Nephron progenitor cell (in vitro differentiated cells): Measurements from ENCODE around the gene HNRNPCL4.
"Not testable (repeated sequence)": the region's sequence is repeated elsewhere in the genome, so short reads cannot be mapped to it uniquely, and the experiment has no call there.

Experiments used
- DNase-seq: peaks from one replicate; pipeline ENCODE4 v3.0.0; 2021
- H3K27ac Mint-ChIP-seq: 2 replicates; pipeline ENCODE4 v1.8.0; 2021; ENCODE audit warnings: mild to moderate bottlenecking, moderate library complexity, mixed read lengths
- H3K27me3 Mint-ChIP-seq: 2 replicates; pipeline ENCODE4 v1.8.0; 2021; ENCODE audit warnings: mild to moderate bottlenecking, low read depth, mixed read lengths; ENCODE audit not compliant: poor library complexity
- H3K36me3 Mint-ChIP-seq: 2 replicates; pipeline ENCODE4 v1.8.0; 2021; ENCODE audit warnings: low read depth, mixed read lengths
- H3K4me1 Mint-ChIP-seq: 2 replicates; pipeline ENCODE4 v1.8.0; 2021; ENCODE audit warnings: mixed read lengths
- H3K4me3 Mint-ChIP-seq: 2 replicates; pipeline ENCODE4 v1.8.0; 2021; ENCODE audit warnings: mild to moderate bottlenecking, moderate library complexity, mixed read lengths
- H3K9me3 Mint-ChIP-seq: 2 replicates; pipeline ENCODE4 v1.8.0; 2021; ENCODE audit warnings: mild to moderate bottlenecking, moderate library complexity, mixed read lengths

HNRNPCL4 gene

GRCh38 chr1:13165531-13165930, at the start of gene HNRNPCL4:
HNRNPCL4 (minus strand) TSS chr1:13165631; CDS start chr1:13165467, 164 bp downstream.
- not testable (repeated sequence) for H3K4me1 Mint-ChIP-seq, DNase-seq, H3K36me3 Mint-ChIP-seq, H3K27ac Mint-ChIP-seq, H3K27me3 Mint-ChIP-seq, H3K4me3 Mint-ChIP-seq, H3K9me3 Mint-ChIP-seq

- H3K4me3 Mint-ChIP-seq, H3K36me3 Mint-ChIP-seq, DNase-seq, H3K4me1 Mint-ChIP-seq, H3K27ac Mint-ChIP-seq, H3K27me3 Mint-ChIP-seq, H3K9me3 Mint-ChIP-seq: not testable (repeated sequence)
These were observed 43.3 kb upstream of the HNRNPCL4 start for GRCh38 chr1:13208712-13209111.

DNA sequence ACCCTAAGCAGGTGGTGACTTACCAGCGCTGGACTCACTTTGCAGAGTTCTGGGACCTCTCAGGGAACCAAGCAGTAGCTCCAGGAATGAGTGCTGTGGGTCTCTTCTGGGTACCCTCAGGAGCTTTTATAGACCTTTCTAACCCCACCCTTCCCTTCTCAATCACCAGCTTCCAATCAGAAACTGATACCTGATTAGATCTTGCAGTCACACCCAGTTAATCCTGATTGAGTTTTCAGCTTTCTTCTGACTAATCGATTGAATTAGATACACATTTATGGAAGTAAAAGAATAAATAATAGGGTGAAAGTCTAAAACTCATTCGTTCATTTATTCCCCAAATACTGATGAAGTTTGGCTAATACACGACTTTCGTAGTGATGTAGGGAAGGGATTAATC, 35.9 kb upstream of the HNRNPCL4 start, which contains the start of gene PRAMEF13:
TSS of gene PRAMEF13 (minus strand) at position 101 of the 400 bp plus-strand sequence. CDS start 1,820 bp downstream, outside the sequence.
- H3K27me3 Mint-ChIP-seq, H3K36me3 Mint-ChIP-seq, H3K9me3 Mint-ChIP-seq: not testable (repeated sequence)

GRCh38 chr1:13171548-13171947, 6.1 kb upstream of the HNRNPCL4 start, which contains the start of gene PRAMEF9:
PRAMEF9 (plus strand) TSS chr1:13171848; CDS start chr1:13175281, 3,433 bp downstream.
- H3K4me1 Mint-ChIP-seq, DNase-seq, H3K4me3 Mint-ChIP-seq, H3K36me3 Mint-ChIP-seq, H3K27ac Mint-ChIP-seq, H3K9me3 Mint-ChIP-seq, H3K27me3 Mint-ChIP-seq: not testable (repeated sequence)

More for the DNA sequence above, 35.9 kb upstream of the HNRNPCL4 start, which contains the start of gene PRAMEF13:
- DNase-seq, H3K27ac Mint-ChIP-seq, H3K4me1 Mint-ChIP-seq, H3K4me3 Mint-ChIP-seq: not testable (repeated sequence)

- not testable (repeated sequence) for H3K9me3 Mint-ChIP-seq, H3K27me3 Mint-ChIP-seq, H3K27ac Mint-ChIP-seq, DNase-seq, H3K36me3 Mint-ChIP-seq, H3K4me1 Mint-ChIP-seq, H3K4me3 Mint-ChIP-seq
These were observed 9.5 kb downstream of the HNRNPCL4 start, which contains the start of gene PRAMEF26 for GRCh38 chr1:13155909-13156308. PRAMEF26 (minus strand) TSS chr1:13156009; CDS start chr1:13153095, 2,914 bp downstream.

DNA sequence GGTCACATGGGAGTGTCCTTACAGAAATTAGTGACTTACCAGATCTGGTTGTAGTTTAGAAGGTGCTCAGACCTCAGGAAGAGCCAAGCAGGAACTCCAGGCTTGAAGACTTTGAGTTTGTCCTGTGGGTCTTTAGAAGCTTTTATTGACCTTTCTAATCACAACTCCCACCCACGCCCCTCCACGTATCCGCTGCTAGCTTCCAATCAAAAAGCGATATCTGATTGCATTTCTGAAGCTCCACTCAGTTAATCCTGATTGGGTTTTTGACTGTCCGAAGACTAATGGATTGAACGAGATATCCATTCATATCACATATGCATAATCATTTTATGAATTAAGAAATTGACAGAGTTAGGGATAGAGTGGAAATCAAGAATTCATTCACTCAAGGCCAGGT, 48.7 kb downstream of the HNRNPCL4 start, which contains the start of gene HNRNPCL2:
TSS of gene HNRNPCL2 (minus strand) at position 101 of the 400 bp plus-strand sequence. CDS start 454 bp downstream, outside the sequence.
- not testable (repeated sequence) for H3K4me3 Mint-ChIP-seq, H3K36me3 Mint-ChIP-seq, H3K27ac Mint-ChIP-seq, H3K27me3 Mint-ChIP-seq, DNase-seq, H3K4me1 Mint-ChIP-seq
- H3K9me3 Mint-ChIP-seq, result peaks cover 69% of the 10 kb centered on the region
